ENCODE data around the gene NARF. TPM values are rescaled to one million over a fixed set of nuclear protein-coding genes. Genes with fewer than 3 reads are reported as not detected.

Gene NARF
- total RNA-seq: 48.7 and 61.7 TPM in 2 replicates

DNA sequence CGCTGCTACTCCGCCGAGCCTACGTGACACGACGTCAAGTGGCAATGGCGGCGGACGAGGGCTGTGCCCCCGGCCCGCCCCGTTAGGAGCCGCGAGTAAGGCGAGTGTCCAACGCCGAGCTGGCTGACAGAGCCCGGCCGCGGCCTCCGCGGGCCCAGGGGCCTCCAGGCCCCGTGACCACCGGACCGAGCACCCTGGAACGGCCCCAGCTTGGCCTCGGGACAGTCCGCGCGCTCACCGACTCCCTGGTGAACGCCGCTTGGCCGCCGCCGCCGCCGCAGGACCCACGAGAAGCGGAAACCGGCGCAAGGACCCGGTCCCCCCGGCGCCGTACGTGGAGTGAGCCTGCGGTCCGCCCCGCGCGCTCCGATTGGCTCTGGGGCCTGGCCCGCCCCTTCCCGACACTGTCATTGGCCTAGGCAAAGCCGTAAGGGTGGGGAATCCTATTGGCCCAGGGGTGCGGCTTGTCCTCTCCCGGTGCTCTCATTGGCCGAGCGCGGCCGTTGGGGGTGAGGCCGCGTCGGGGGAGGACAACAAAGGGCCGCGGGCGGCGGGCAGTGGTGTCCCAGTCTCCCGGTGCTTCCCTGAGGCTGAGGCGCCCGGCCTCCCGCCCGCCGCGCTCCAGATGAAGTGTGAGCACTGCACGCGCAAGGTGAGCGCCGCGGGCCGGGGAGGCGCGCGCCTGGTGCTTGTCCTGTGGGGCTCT is at the start of gene NARF:
NARF (plus strand) TSS at position 563 of the 706 bp plus-strand sequence; CDS start at position 626, 63 bp downstream.

DNA sequence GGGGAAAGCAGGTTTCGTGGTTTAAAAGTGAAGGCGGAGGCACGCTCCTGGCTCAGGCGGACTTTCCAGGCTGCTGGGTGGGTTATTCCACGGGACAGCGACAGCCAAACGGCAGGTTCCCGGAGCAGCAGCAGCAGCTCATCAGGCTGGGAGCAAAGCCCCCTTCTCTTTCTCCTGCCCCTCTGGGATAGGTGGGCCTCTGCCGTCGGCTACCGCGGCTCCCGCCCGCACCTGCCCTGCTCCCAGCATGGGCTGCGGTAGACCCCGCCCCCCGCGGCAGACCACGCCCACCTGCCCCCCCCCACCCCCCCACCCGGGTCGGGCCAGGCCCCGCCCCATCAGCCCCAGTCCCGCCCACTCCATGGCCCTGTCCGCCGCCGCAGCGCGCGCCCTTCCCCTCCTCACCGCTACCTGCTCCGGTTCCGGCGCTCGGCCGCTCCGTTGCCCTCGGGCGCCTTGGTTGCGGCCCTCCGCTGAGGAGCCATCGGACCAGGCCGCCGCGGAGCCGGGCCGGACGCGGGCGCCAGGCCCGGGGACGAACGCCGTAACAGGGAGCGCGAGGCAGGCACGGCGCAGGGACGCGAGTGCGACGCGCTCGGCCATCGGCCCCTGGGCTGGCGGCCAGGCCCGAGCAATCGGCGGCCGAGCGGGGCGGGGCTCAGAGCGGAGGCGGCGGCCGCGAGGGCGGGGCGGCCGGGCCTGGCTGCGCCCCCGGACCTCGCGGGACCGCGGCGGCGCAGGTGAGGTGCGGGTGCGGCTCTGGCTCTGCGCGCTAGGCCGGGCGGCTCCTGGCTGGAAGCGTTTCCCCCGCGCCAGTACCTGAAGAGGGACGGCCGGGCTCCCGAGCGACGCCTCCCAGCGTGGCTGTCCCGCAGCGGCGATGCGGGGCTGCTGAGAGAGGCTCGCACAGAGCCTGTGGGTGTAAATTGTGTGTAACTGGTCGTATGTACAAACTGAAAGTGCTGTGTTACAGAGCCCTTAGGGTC is 40.2 kb upstream of the NARF start, which contains the start of the genes HEXD and OGFOD3:
HEXD (plus strand) TSS at position 347 of the 986 bp plus-strand sequence. CDS start 1,453 bp downstream, outside the sequence.
OGFOD3 (minus strand) TSS at position 586 of the 986 bp plus-strand sequence; CDS start at position 485, 101 bp downstream.

DNA sequence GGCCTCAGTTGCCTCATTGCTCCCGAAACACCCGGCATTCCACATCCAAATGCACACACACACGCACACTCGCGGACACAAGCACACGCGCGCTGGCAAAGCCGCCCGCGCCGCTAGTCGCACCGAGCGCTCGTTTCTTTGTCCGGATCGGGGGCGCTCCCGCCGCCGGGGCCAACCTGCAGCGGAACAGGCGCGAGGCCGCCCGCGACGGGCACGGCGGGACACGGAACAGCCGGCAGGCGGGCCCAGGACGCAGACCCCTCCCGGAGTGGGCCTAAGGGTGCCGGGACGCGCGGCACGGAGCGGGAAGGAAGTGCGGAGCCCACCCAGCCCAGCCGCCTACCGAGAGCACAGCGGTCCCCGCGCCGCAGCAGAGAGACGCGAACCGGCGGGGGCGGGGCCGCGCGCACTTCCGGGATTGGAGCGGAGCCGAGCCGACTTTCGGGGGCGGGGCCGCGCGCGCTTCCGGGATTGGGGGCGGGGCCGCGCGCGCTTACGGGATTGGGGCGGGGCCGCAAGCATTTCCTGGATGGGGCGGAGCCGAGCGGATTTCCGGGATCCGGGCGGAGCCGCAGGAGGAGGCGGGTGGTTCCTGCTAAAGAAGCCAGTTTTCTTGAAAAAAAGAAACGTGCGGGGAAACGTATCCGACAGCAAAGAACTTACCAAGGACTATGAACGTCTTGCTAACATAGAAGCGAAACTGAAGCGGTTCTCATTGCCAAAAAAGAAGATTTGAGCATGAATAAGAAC is 8.0 kb upstream of the NARF start, which contains the start of gene CYBC1:
CYBC1 (minus strand) TSS at position 396 of the 750 bp plus-strand sequence. CDS start 1,498 bp downstream, outside the sequence.

DNA sequence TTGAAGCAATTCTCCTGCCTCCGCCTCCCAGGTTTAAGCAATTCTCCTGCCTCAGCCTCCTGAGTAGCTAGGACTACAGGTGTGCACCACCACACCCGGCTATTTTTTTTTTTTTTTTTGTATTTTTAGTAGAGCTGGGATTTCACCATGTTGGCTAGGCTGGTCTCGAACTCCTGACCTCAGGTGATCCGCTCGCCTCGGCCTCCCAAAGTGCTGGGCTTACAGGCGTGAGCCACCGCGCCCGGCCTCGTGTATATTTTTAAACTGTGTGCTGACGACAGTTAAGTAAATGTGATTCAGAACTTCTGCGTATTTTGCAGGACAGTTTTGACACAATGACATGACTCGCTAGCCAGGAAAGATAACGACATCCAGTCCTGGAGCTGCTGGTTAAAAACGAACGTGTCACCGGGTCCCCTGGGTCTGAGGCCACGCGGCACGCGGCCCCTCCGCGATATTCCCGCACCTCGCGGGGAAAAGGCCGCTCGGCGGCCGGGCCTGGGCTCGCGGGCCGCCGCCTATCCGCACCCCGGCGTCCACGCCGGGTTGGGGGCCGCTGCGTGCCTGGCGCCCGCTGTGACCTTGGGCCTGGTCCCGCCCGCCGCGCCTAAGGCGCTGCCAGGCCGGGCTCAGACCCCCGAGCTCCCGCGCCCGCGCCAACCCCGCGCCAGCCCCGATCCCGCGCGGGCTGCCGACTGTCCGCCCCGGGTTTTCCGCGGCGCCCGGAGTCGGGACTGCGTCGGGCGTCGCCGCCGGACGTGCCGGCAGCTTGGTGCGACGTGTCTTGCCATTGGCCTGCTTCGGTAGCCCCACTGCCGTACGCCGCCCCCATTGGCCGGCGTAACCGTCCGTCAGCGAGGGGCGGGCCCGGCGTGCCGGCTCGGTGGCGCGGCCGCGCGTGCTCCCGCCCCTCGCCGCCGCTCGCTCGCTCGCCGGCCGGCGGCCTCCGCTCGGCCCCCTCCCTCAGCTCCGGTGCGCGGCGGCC is 60.6 kb downstream of the NARF start, which contains the start of gene FOXK2:
FOXK2 (plus strand) TSS at position 907 of the 985 bp plus-strand sequence. CDS start 157 bp downstream, outside the sequence.

Other genes starting within 250 kb of the NARF start
- 8.1 and 16.5 TPM in 2 replicates for gene CCDC57, start 245.9 kb upstream of the NARF start, total RNA-seq
- gene SLC16A3, start 229.7 kb upstream of the NARF start, total RNA-seq: 256 and 274 TPM in 2 replicates
- 41.8 and 42.7 TPM in 2 replicates for gene CSNK1D, start 185.0 kb upstream of the NARF start, total RNA-seq
- gene CD7, start 141.1 kb upstream of the NARF start, total RNA-seq: 0.14 TPM in 1 of 2 replicates, not detected in the other
- 4.0 and 8.5 TPM in 2 replicates for gene SECTM1, start 125.0 kb upstream of the NARF start, total RNA-seq
- gene TEX19, start 99.5 kb upstream of the NARF start, total RNA-seq: not detected in 2 replicates
- gene UTS2R, start 87.0 kb upstream of the NARF start, total RNA-seq: not detected in 2 replicates
- 7.2 and 9.2 TPM in 2 replicates for gene HEXD, start 40.4 kb upstream of the NARF start, total RNA-seq
- 16.4 and 32.8 TPM in 2 replicates for gene OGFOD3, start 40.2 kb upstream of the NARF start, total RNA-seq
- 50.5 and 60.0 TPM in 2 replicates for gene CYBC1, start 8.0 kb upstream of the NARF start, total RNA-seq
- gene FOXK2, start 61.0 kb downstream of the NARF start, total RNA-seq: 30.6 and 41.6 TPM in 2 replicates
- 67.0 and 75.7 TPM in 2 replicates for gene WDR45B, start 189.7 kb downstream of the NARF start, total RNA-seq
- 14.0 and 17.0 TPM in 2 replicates for gene RAB40B, start 240.0 kb downstream of the NARF start, total RNA-seq

All from airway epithelial cell (primary cell).